Measurements from ENCODE around the gene TYW1B.
"Not testable (repeated sequence)": the region's sequence is repeated elsewhere in the genome, so short reads cannot be mapped to it uniquely, and the experiment has no call there.

Gene TYW1B

GRCh38 chr7:72827839-72828591, at the start of gene TYW1B:
TYW1B (minus strand) TSS chr7:72828200; CDS start chr7:72828075, 125 bp downstream.
- DNase-seq (ENCODE audit: low read depth): peak; percentile 95

GRCh38 chr7:72867591-72867990, 39.6 kb upstream of the TYW1B start:
- DNase-seq (ENCODE audit: low read depth): not testable (repeated sequence)

GRCh38 chr7:72858846-72859400, 30.9 kb upstream of the TYW1B start:
- not testable (repeated sequence) for DNase-seq (ENCODE audit: low read depth)

GRCh38 chr7:72857925-72858324, 29.9 kb upstream of the TYW1B start:
- not testable (repeated sequence) for DNase-seq (ENCODE audit: low read depth)

GRCh38 chr7:72855261-72855660, 27.3 kb upstream of the TYW1B start:
- not testable (repeated sequence) for DNase-seq (ENCODE audit: low read depth)

- not testable (repeated sequence) for DNase-seq (ENCODE audit: low read depth)
These were observed 24.9 kb upstream of the TYW1B start for GRCh38 chr7:72852937-72853336.

- not testable (repeated sequence) for DNase-seq (ENCODE audit: low read depth)
These were observed 22.7 kb upstream of the TYW1B start for GRCh38 chr7:72850746-72851145.

GRCh38 chr7:72844146-72844545, 16.1 kb upstream of the TYW1B start:
- DNase-seq (ENCODE audit: low read depth): not testable (repeated sequence)

GRCh38 chr7:72843166-72843565, 15.2 kb upstream of the TYW1B start:
- not testable (repeated sequence) for DNase-seq (ENCODE audit: low read depth)

GRCh38 chr7:72840966-72841511, 13.0 kb upstream of the TYW1B start:
- not testable (repeated sequence) for DNase-seq (ENCODE audit: low read depth)

GRCh38 chr7:72838315-72838714, 10.3 kb upstream of the TYW1B start:
- not testable (repeated sequence) for DNase-seq (ENCODE audit: low read depth)

- not testable (repeated sequence) for DNase-seq (ENCODE audit: low read depth)
These were observed 9.3 kb upstream of the TYW1B start for GRCh38 chr7:72837291-72837690.

- not testable (repeated sequence) for DNase-seq (ENCODE audit: low read depth)
These were observed 2.6 kb upstream of the TYW1B start for GRCh38 chr7:72830567-72830966.

GRCh38 chr7:72829687-72830354, 1.8 kb upstream of the TYW1B start:
- peak; percentile 15 for DNase-seq (ENCODE audit: low read depth)

- DNase-seq (ENCODE audit: low read depth): peak; percentile 94
These were observed 1.3 kb upstream of the TYW1B start for GRCh38 chr7:72829291-72829686.

GRCh38 chr7:72823765-72824732, 4.0 kb downstream of the TYW1B start:
- not testable (repeated sequence) for DNase-seq (ENCODE audit: low read depth)

GRCh38 chr7:72822497-72822896, 5.5 kb downstream of the TYW1B start:
- DNase-seq (ENCODE audit: low read depth): not testable (repeated sequence)

GRCh38 chr7:72818663-72819361, 9.2 kb downstream of the TYW1B start:
- not testable (repeated sequence) for DNase-seq (ENCODE audit: low read depth)

- not testable (repeated sequence) for DNase-seq (ENCODE audit: low read depth)
These were observed 10.3 kb downstream of the TYW1B start for GRCh38 chr7:72817661-72818060.

GRCh38 chr7:72816370-72817157, 11.4 kb downstream of the TYW1B start:
- not testable (repeated sequence) for DNase-seq (ENCODE audit: low read depth)

Measured in activated T-cell treated with anti-CD3 and anti-CD28 coated beads for 48 hours (primary cell).